ENCODE results near the gene MOB1A.

Gene MOB1A

DNA sequence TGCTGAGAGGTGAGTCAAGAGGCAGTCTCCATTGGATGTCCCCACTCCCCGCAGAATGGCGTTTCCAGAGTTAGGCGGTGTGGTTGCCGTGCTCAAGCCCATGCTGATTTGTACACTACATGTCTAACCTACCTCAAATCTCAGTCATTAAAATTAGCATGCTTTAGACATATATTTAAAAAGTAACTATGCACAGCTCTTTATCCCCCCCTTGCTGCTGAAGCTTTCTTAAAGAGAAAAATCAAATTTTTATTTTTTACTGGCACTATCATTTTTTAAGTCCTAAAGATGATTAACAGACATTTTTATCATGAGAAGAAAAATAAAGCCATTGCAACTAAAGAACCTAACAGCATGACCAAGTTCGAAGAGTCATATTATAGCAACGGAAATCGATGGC, 73.8 kb downstream of the MOB1A start:
- DNase-seq (ENCODE audit: low read depth in 2 of 2) = no peak

DNA sequence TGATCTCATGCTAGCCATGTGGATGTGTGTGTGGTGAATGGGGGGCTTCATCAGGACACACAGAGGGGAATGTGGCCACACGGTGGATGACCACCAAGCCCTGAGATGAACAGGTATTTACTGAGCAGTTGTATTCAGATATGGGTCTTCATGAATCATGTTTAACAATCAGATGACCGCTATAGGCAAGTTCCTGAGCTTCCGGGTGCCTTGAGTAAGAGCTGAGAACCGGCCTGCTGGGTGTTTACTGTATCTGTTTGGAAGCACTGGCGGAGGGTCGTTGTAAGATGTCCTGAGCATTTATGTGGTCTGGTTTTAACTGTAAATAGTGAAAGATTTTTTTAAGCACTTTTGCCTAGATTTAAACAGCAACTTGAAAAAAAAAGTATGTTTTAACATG, 74.9 kb downstream of the MOB1A start:
- no peak for DNase-seq (ENCODE audit: low read depth in 2 of 2)
